ENCODE results near the gene EIF3D.

GRCh38 chr22:36475341-36475740 lies 53.6 kb downstream of the EIF3D start:
- no peak for TF ChIP-seq CTCF (IDR thresholded peaks at IDR 0.05)
- TF ChIP-seq POLR2AphosphoS5 (IDR thresholded peaks at IDR 0.05; ENCODE audit: low read depth, low read length) = no peak
- no peak for TF ChIP-seq SIN3A (IDR thresholded peaks at IDR 0.05; ENCODE audit: borderline replicate concordance, insufficient read depth, low read depth, low read length)

All from Panc1 (cell line).